ENCODE data around the gene TMEM25. TPM values are rescaled to one million over a fixed set of nuclear protein-coding genes. Genes with fewer than 3 reads are reported as not detected.
A peak's percentile ranks its signal among the peaks of the same experiment; 100 is the strongest.
"Not testable (repeated sequence)": the region's sequence is repeated elsewhere in the genome, so short reads cannot be mapped to it uniquely, and the experiment has no call there.

Gene TMEM25
- total and polyA plus RNA-seq, 2 donors (not counting 3 experiments of a cell fraction or from before 2014, with no cell fraction given): 18.9 to 34.6 TPM

DNA sequence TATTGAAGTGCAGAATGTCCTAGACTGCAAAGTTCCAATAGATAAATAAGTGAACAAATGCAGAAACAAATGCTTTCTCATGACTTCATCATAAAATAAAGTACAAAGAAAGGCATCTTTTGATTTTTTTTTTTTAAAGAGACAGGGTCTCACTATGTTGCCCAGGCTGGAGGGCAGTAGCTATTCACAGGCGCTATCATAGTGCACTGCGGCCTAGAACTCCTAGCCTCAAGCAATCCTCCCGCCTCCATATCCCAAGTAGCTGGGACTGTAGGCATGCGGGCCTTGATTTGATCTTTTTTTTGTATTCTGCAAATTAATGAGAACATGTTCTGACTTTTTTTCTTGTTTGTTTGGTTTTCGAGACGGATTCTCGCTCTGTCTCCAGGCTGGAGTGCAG is 43.6 kb downstream of the TMEM25 start:
- H3K27me3 ChIP-seq (ENCODE audit: control insufficient read depth in 2 of 2, insufficient read depth in 2 of 2, low read length in 2 of 2): no peaks in the 10 kb centered on the region
- no peaks in the 10 kb centered on the region for H3K9me1 ChIP-seq (replicated peaks; ENCODE audit: control insufficient read depth, extremely low read depth, insufficient read depth, low read length)
- peak overlapping the region; percentile 96 for H3K4me2 ChIP-seq (ENCODE audit: insufficient read depth, low read length)
- intact Hi-C loops (cut with micrococcal nuclease): no loop called here
- no peak overlapping the region for H3K27ac ChIP-seq (ENCODE audit: insufficient read depth, low read depth, low read length)
- no peak for FAIRE-seq
- ChIA-PET POLR2A (no interaction called here), CTCF (interaction anchor here (0.7 to 1.0 kb wide), 2 partner anchors 20 to 34 kb away, joined by 3 read pairs; no protein-coding TSS in a partner anchor)
- H3K36me3 ChIP-seq (ENCODE audit: control insufficient read depth in 2 of 2, extremely low read depth in 1 of 2, insufficient read depth in 2 of 2, low read length in 2 of 2): peaks cover 0 to 2% of the 10 kb centered on the region in 2 experiments
- peaks cover 19% of the 10 kb centered on the region for H3K4me1 ChIP-seq (ENCODE audit: control insufficient read depth, extremely low read depth, insufficient read depth, low read length)
- H2AFZ ChIP-seq (ENCODE audit: low read depth, low read length): no peak overlapping the region
- peaks cover 5% of the 10 kb centered on the region for H4K20me1 ChIP-seq (replicated peaks; ENCODE audit: control insufficient read depth, extremely low read depth, insufficient read depth, low read length)
- TF ChIP-seq JUN (IDR thresholded peaks at IDR 0.05; ENCODE audit: borderline replicate concordance, insufficient read depth, insufficient read length, low read depth) (no peak), EZH2 (IDR thresholded peaks at IDR 0.05; ENCODE audit: borderline replicate concordance, low read depth, low read length, severe bottlenecking) (no peak), FOS (IDR thresholded peaks at IDR 0.05; ENCODE audit: borderline replicate concordance, insufficient read depth, low read length) (no peak), MYC (IDR thresholded peaks at IDR 0.05; ENCODE audit: low read depth, low read length) (no peak), GATA2 (IDR thresholded peaks at IDR 0.05; ENCODE audit: insufficient read depth, insufficient read length, low read depth, low read length) (no peak), POLR2A (IDR thresholded peaks at IDR 0.05; ENCODE audit: low read depth, low read length) (no peak), POLR2AphosphoS5 (IDR thresholded peaks at IDR 0.05; ENCODE audit: insufficient read depth, low read depth, low read length) (no peak)
- TF ChIP-seq, protein P1, sequence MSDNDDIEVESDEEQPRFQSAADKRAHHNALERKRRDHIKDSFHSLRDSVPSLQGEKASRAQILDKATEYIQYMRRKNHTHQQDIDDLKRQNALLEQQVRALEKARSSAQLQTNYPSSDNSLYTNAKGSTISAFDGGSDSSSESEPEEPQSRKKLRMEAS (IDR thresholded peaks at IDR 0.05; ENCODE audit: insufficient read depth, insufficient read length): no peak
- TF ChIP-seq, protein P2, sequence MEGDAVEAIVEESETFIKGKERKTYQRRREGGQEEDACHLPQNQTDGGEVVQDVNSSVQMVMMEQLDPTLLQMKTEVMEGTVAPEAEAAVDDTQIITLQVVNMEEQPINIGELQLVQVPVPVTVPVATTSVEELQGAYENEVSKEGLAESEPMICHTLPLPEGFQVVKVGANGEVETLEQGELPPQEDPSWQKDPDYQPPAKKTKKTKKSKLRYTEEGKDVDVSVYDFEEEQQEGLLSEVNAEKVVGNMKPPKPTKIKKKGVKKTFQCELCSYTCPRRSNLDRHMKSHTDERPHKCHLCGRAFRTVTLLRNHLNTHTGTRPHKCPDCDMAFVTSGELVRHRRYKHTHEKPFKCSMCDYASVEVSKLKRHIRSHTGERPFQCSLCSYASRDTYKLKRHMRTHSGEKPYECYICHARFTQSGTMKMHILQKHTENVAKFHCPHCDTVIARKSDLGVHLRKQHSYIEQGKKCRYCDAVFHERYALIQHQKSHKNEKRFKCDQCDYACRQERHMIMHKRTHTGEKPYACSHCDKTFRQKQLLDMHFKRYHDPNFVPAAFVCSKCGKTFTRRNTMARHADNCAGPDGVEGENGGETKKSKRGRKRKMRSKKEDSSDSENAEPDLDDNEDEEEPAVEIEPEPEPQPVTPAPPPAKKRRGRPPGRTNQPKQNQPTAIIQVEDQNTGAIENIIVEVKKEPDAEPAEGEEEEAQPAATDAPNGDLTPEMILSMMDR (IDR thresholded peaks at IDR 0.05; ENCODE audit: extremely low read depth in 1 of 2, insufficient read depth in 1 of 2, low read depth in 1 of 2, low read length in 2 of 2): no peak
- H3K4me3 ChIP-seq (replicated peaks in 1 of 3; ENCODE audit: insufficient read depth in 1 of 3, low read depth in 1 of 3, low read length in 3 of 3): peak overlapping the region in 1 of 3 experiments; percentile 90
- no peak overlapping the region for H3K9ac ChIP-seq (replicated peaks; ENCODE audit: extremely low read depth, insufficient read depth, low read length)
- DNase-seq (ENCODE audit: low read depth, low spot score): no peak
- dilution Hi-C loops (cut with MboI; ENCODE audit: extremely low pct_ligation_motif_present, low sequenced_read_pairs): no loop called here
- no TSS peak for BruUV-seq (replicated peaks)
- H3K9me3 ChIP-seq (replicated peaks; ENCODE audit: control insufficient read depth, insufficient read depth, low read length): no peaks in the 10 kb centered on the region
- peaks cover 71% of the 10 kb centered on the region for H3K79me2 ChIP-seq (ENCODE audit: control insufficient read depth, insufficient read depth, low read length)

DNA sequence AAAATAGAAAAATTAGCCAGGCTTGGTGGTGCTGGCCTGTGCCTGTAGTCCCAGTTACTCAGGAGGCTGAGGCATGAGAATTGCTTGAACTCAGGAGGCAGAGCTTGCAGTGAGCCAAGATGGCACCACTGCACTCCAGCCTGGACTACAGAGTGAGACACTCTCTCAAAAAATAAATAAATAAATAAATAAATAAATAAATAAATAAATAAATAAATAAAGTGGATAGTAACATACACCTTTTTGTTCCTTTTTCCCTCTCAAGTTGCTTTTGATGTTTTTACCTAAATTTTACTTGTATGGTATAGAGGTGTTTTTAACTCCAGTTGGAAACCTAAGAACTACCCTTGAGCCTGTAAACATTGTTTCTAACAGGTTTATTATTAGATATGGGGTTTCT is 47.0 kb downstream of the TMEM25 start:
- not testable (repeated sequence) for BruUV-seq (replicated peaks)

More for the DNA sequence above, 47.0 kb downstream of the TMEM25 start:
- DNase-seq (ENCODE audit: low read depth, low spot score); H3K36me3 ChIP-seq (ENCODE audit: control insufficient read depth in 2 of 2, extremely low read depth in 1 of 2, insufficient read depth in 2 of 2, low read length in 2 of 2); dilution Hi-C loops (cut with MboI; ENCODE audit: extremely low pct_ligation_motif_present, low sequenced_read_pairs); H3K27me3 ChIP-seq (ENCODE audit: control insufficient read depth in 2 of 2, insufficient read depth in 2 of 2, low read length in 2 of 2); H3K9ac ChIP-seq (replicated peaks; ENCODE audit: extremely low read depth, insufficient read depth, low read length); POLR2A ChIA-PET; H3K4me3 ChIP-seq (replicated peaks in 1 of 3; ENCODE audit: insufficient read depth in 1 of 3, low read depth in 1 of 3, low read length in 3 of 3); FAIRE-seq; H3K9me3 ChIP-seq (replicated peaks; ENCODE audit: control insufficient read depth, insufficient read depth, low read length); H2AFZ ChIP-seq (ENCODE audit: low read depth, low read length); H4K20me1 ChIP-seq (replicated peaks; ENCODE audit: control insufficient read depth, extremely low read depth, insufficient read depth, low read length); intact Hi-C loops (cut with micrococcal nuclease); H3K9me1 ChIP-seq (replicated peaks; ENCODE audit: control insufficient read depth, extremely low read depth, insufficient read depth, low read length); H3K27ac ChIP-seq (ENCODE audit: insufficient read depth, low read depth, low read length); H3K4me2 ChIP-seq (ENCODE audit: insufficient read depth, low read length): not testable (repeated sequence)
- Histone ChIP-seq H3K79me2 (ENCODE audit: control insufficient read depth, insufficient read depth, low read length) (peaks cover 82% of the 10 kb centered on the region), H3K4me1 (ENCODE audit: control insufficient read depth, extremely low read depth, insufficient read depth, low read length) (peaks cover 36% of the 10 kb centered on the region)
- CTCF ChIA-PET: interaction anchor here (1.5 kb wide), 1 partner anchor 8 kb away, joined by 5 read pairs; no protein-coding TSS in a partner anchor

All from endothelial cell of umbilical vein (primary cell).